Right cardiac atrium (tissue), 5 donors: ENCODE measurements around the gene LRRC17. TPM values are rescaled to one million over a fixed set of nuclear protein-coding genes. Genes with fewer than 3 reads are reported as not detected.
"Not testable (repeated sequence)": the region's sequence is repeated elsewhere in the genome, so short reads cannot be mapped to it uniquely, and the experiment has no call there.

Source experiments
- ATAC-seq, 2 donors: fragments of 200-7000 bp; cut with Tn5 transposase; one replicate each; pipeline versions ENCODE4 v1.8.0 to v1.9.1; 2020; ENCODE audit warnings: moderate library complexity in 2 of 2, mild to moderate bottlenecking in 1 of 2
- DNase-seq, 3 donors: peaks; one replicate each; pipeline ENCODE4 v3.0.0-alpha.2; 2020
- H3K27ac ChIP-seq: one replicate; pipeline ENCODE4 v1.5.1; 2013; ENCODE audit warnings: mild to moderate bottlenecking, low read length, control low read depth, moderate library complexity
- H3K27me3 ChIP-seq: one replicate; pipeline ENCODE4 v1.6.1; 2013; ENCODE audit not compliant: control insufficient read depth, insufficient read depth
- H3K4me1 ChIP-seq: one replicate; pipeline ENCODE4 v1.6.1; 2013; ENCODE audit warnings: low read length; ENCODE audit not compliant: control insufficient read depth, insufficient read depth
- H3K4me3 ChIP-seq: one replicate; pipeline ENCODE4 v1.5.1; 2013; ENCODE audit warnings: low read length, control low read depth
- H3K9me3 ChIP-seq: one replicate; pipeline ENCODE4 v1.6.1; 2013; ENCODE audit warnings: low read length; ENCODE audit not compliant: control insufficient read depth
- WGBS: extraction: QIAGEN DNeasy Blood & Tissue Kit; methylation state at CpG from one replicate; pipeline ENCODE4 v1.1.7; 2013; 5-methylcytosine and 5-hydroxymethylcytosine counted together
- intact Hi-C, 4 donors: fragments of 100-400 bp; cut with DNase I; formaldehyde crosslinking; loops; one replicate each; pipeline versions ENCODE4 v1.11.0 to v1.14.0; 2022 to 2023
- polyA plus RNA-seq: library from polyadenylated mRNA; stranded (reverse); fragments of 200-250 nt; gene quantifications from one replicate; pipeline ENCODE4 v1.2.3, GENCODE V29; 2013
- total RNA-seq, 4 donors: library from RNA; stranded (reverse); fragmentation: NEBNext Ultra II Directional; extraction: Animal tissue kit (Norgen Biotek cat#: 25700); gene quantifications; one replicate each; pipeline ENCODE4 v1.2.1, GENCODE V29; 2021
- donor health status: healthy with polysubstance abuse.
- donor health status: DM: no; HTN: yes; CAD: no.
- donor health status: DM: no; HTN: no; CAD: no.
- donor health status: DM: no; HTN: yes; CAD: no; lungs with severe emphysema.
- donor health status: DM: yes; HTN: yes; CAD: no.

Gene LRRC17
- total and polyA plus RNA-seq, 5 donors = 3.0 to 6.7 (median 5.1) TPM

DNA sequence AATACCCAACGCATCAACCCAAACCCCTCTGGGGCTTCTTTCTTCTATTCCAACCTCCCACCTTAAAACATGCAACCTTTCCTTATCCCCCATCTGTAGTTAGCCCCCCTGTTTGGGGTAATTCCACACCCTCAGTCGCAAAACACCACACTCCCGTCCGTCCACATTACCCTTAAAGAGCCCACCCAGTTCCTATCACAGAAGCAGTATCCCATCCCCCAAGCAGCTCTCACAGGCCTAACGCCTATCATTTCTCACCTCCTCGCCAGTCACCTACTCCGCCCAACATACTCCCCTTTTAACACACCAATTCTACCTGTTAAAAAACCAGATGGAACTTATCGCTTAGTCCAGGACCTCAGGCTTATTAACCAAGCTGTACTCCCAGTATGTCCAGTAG, 63.7 kb downstream of the LRRC17 start:
- intact Hi-C loops = no loop called here
- no peaks in the 10 kb centered on the region for H3K9me3 ChIP-seq
- H3K4me1 ChIP-seq = no peaks in the 10 kb centered on the region
- no peak overlapping the region for H3K27ac ChIP-seq
- no peak for ATAC-seq
- no peak for DNase-seq
- H3K27me3 ChIP-seq = no peaks in the 10 kb centered on the region
- H3K4me3 ChIP-seq = no peak overlapping the region
- 86% methylated on average over 8 of the region's 8 CpGs for WGBS

DNA sequence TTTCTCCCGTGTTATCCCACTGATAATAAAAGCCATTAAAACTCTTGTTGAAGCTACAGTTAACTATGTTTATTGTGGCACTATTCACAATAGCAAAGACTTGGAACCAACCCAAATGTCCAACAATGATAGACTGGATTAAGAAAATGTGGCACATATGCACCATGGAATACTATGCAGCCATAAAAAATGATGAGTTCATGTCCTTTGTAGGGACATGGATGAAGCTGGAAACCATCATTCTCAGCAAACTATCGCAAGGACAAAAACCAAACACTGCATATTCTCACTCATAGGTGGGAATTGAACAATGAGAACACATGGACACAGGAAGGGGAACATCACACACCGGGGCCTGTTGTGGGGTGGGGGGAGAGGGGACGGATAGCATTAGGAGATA, 64.8 kb downstream of the LRRC17 start:
- intact Hi-C loops, H3K4me3 ChIP-seq, ATAC-seq, H3K27ac ChIP-seq, DNase-seq, H3K9me3 ChIP-seq, H3K27me3 ChIP-seq, H3K4me1 ChIP-seq: not testable (repeated sequence)
- WGBS = 89% methylated on average over 3 of the region's 4 CpGs

DNA sequence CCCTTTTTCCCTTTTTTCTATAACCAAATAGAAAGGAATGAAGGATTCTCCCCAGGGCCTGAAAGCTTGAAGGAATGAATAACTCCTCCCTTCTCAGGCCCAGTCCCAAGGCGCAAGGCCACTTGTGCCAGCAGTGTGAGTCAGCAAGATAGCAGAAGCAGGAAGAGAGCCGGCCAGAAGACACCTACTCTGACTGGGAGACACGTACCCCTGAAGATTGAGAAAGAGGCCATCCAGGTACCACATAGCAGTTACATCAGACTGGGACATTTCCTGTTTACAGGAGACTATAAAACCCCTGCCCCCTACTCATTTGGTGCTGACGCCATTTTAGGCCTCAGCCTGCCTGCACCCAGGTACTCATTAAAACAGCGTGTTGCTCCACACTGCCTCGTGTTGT, 65.5 kb downstream of the LRRC17 start:
- H3K4me3 ChIP-seq = no peak overlapping the region
- ATAC-seq (no peak), DNase-seq (peak; percentile 68 to 79 (median 69))
- no peak overlapping the region for H3K27ac ChIP-seq
- peaks cover 1% of the 10 kb centered on the region for H3K4me1 ChIP-seq
- 71% methylated on average over 6 of the region's 6 CpGs for WGBS
- intact Hi-C loops = no loop called here
- H3K9me3 ChIP-seq = no peaks in the 10 kb centered on the region
- H3K27me3 ChIP-seq = no peaks in the 10 kb centered on the region

DNA sequence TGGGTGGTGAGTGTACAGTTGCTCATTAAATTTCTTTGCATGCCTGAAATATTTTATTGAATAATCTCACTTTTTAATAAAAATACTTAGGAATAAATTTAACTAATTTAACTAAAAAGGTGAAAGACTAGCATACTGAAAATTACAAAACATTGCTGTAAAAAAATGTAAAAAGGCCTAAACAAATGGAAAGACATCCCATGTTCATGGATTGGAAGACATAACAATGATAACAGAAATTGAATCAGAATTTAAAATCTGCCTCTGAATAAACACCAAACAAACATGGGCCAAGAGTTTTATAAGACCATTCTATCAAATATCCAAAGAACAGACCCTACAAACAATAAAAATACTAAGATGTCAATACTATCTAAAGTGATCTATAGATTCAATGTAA, 66.9 kb downstream of the LRRC17 start:
- no peak overlapping the region for H3K4me3 ChIP-seq
- intact Hi-C loops = no loop called here
- H3K4me1 ChIP-seq = peaks cover 1% of the 10 kb centered on the region
- ATAC-seq (no peak), DNase-seq (no peak)
- no peaks in the 10 kb centered on the region for H3K27me3 ChIP-seq
- no peaks in the 10 kb centered on the region for H3K9me3 ChIP-seq
- H3K27ac ChIP-seq = no peak overlapping the region

GRCh38 chr7:102981451-102981850, 68.7 kb downstream of the LRRC17 start:
- H3K27ac ChIP-seq = no peak overlapping the region
- 95% methylated on average over 2 of the region's 2 CpGs for WGBS
- ATAC-seq = no peak
- no peaks in the 10 kb centered on the region for H3K9me3 ChIP-seq
- H3K27me3 ChIP-seq = no peaks in the 10 kb centered on the region
- peaks cover 1% of the 10 kb centered on the region for H3K4me1 ChIP-seq
- intact Hi-C loops = no loop called here
- no peak overlapping the region for H3K4me3 ChIP-seq
- no peak for DNase-seq

- ATAC-seq (no peak), DNase-seq (no peak)
- Histone ChIP-seq H3K9me3 (no peaks in the 10 kb centered on the region), H3K27ac (no peak overlapping the region), H3K27me3 (no peaks in the 10 kb centered on the region), H3K4me1 (peaks cover 1% of the 10 kb centered on the region), H3K4me3 (no peak overlapping the region)
- intact Hi-C loops = no loop called here
- 74% methylated on average over 1 of the region's 1 CpG for WGBS
These were observed 69.4 kb downstream of the LRRC17 start for GRCh38 chr7:102982235-102982634.

DNA sequence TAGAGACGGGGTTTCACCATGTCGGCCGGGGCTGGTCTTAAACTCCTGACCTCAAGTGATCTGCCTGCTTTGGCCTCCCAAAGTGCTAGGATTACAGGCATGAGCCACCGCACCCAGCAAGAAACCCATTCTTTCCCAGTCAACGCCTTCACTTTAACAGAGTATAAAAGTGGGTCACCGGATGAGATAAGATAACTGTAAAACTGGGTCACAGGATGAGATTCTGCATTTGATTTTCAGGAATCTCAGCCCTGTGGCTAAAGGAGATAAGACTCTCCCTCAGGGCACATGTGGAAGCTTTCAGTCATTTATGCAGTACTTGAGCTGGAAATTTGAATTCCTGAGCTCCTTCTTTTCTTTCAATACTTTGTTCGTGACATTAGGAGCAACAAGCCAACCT, 70.8 kb downstream of the LRRC17 start:
- no peak overlapping the region for H3K4me3 ChIP-seq
- intact Hi-C loops = no loop called here
- no peaks in the 10 kb centered on the region for H3K27me3 ChIP-seq
- no peak overlapping the region for H3K27ac ChIP-seq
- DNase-seq (no peak), ATAC-seq (peak; percentile 20 to 53)
- peaks cover 1% of the 10 kb centered on the region for H3K4me1 ChIP-seq
- H3K9me3 ChIP-seq = no peaks in the 10 kb centered on the region
- WGBS = 41% methylated on average over 7 of the region's 7 CpGs

DNA sequence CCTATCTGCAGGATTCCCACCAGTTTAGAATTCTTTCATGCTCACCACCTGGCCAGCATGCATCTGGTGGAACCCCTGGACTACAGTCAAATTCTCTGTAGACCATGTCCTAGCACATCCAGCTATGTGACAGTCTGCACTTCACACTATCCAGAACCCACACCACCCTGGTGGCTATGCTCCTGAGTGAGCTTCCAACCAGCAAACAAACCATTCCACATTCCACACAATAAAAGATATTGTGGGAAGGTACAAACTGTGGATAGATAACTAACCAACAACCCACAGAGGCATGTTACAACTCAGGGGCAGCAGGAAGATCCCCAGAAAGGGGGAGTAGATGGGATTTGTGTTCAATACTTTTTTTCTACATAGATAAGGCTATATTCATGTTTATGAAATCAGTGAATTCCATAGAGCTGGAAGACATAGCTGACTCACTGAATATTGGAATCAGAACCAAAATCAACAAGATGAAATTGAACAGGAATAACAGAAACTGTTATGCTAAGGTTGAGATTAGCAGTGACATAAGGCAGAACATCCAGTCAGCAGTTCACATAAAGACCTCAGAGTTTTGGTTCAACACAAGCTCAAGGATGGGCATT, 72.5 kb downstream of the LRRC17 start:
- ATAC-seq (no peak), DNase-seq (no peak)
- Histone ChIP-seq H3K27me3 (no peaks in the 10 kb centered on the region), H3K27ac (no peak overlapping the region), H3K4me1 (peaks cover 3% of the 10 kb centered on the region), H3K4me3 (no peak overlapping the region), H3K9me3 (no peaks in the 10 kb centered on the region)
- intact Hi-C loops = no loop called here

DNA sequence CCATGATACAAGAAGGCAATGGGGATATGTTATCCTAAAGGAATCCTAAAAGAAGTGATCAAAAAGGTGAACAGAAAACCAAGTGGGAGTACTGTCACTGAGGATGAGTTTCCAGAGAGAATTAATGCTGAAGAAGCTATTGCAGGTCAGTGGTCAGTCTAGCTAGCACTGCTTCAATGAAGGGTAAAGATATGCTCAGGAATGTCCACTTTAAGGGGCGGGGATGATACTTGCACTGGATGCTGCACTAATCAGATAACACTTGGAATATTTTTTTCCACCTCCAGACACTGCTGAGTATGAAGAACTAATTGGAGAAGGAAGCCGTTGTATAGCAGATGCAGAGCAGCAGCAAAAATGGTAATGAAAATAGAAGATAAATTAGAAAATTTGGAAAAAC, 75.3 kb downstream of the LRRC17 start:
- H3K27me3 ChIP-seq = no peaks in the 10 kb centered on the region
- DNase-seq (no peak), ATAC-seq (no peak)
- H3K4me3 ChIP-seq = no peak overlapping the region
- WGBS = 71% methylated on average over 2 of the region's 2 CpGs
- H3K27ac ChIP-seq = no peak overlapping the region
- intact Hi-C loops = no loop called here
- H3K4me1 ChIP-seq = peaks cover 5% of the 10 kb centered on the region
- no peaks in the 10 kb centered on the region for H3K9me3 ChIP-seq

- no peaks in the 10 kb centered on the region for H3K9me3 ChIP-seq
- no peak overlapping the region for H3K4me3 ChIP-seq
- H3K27ac ChIP-seq = peak overlapping the region; percentile 8
- WGBS = 62% methylated on average over 6 of the region's 6 CpGs
- peaks cover 5% of the 10 kb centered on the region for H3K4me1 ChIP-seq
- intact Hi-C loops = no loop called here
- H3K27me3 ChIP-seq = no peaks in the 10 kb centered on the region
- ATAC-seq (peak in 1 of 2 donors; percentile 7), DNase-seq (no peak)
These were observed 76.1 kb downstream of the LRRC17 start for GRCh38 chr7:102988631-102989560.

GRCh38 chr7:102990642-102991041, 77.8 kb downstream of the LRRC17 start:
- intact Hi-C loops = no loop called here

More at GRCh38 chr7:102990642-102991041, 77.8 kb downstream of the LRRC17 start:
- ATAC-seq (no peak), DNase-seq (no peak)
- Histone ChIP-seq H3K9me3 (no peaks in the 10 kb centered on the region), H3K4me1 (peaks cover 5% of the 10 kb centered on the region), H3K27ac (no peak overlapping the region), H3K27me3 (no peaks in the 10 kb centered on the region), H3K4me3 (no peak overlapping the region)
- 78% methylated on average over 2 of the region's 2 CpGs for WGBS
